HepG2 (cell line): ENCODE data around the gene TTBK1. TPM values are rescaled to one million over a fixed set of nuclear protein-coding genes. Genes with fewer than 3 reads are reported as not detected.

Experiments used
- ATAC-seq: fragments of 200-7000 bp; cut with Tn5 transposase; 3 replicates; pipeline ENCODE4 v1.9.1; 2020; ENCODE audit warnings: mild to moderate bottlenecking, moderate library complexity
- BruUV-seq: library from RNA; stranded (reverse); fragments of 400-500 nt; replicated peaks from 2 replicates; lab custom pipeline; 2021; lab: Mats Ljungman, UMichigan
- CTCF ChIA-PET: fragments of 300-600 bp; formaldehyde crosslinking; extraction: SDS; loops from one replicate; lab custom pipeline; 2021; ENCODE audit warnings: low total read pairs, inconsistent platforms, low intra/inter-chr PET ratio; lab: Yijun Ruan, JAX
- POLR2A ChIA-PET: fragments of 350-600 bp; sonication (Branson Sonifier 250); formaldehyde crosslinking; loops from one replicate; lab custom pipeline; 2020; ENCODE audit warnings: antibody characterized with exemption, inconsistent platforms; lab: Yijun Ruan, JAX
- DNase-seq: peaks from one replicate; pipeline ENCODE4 v3.0.0-alpha.2; 2015; ENCODE audit warnings: low spot score
- FAIRE-seq: peaks from 3 replicates; lab custom pipeline; 2011; peaks lifted over from hg19 to GRCh38; lab: Jason Lieb, UNC
- H2AFZ ChIP-seq: one replicate; pipeline ENCODE4 v1.6.1; 2011; ENCODE audit warnings: low read length, inconsistent platforms
- H3K27ac ChIP-seq: fragments of 300-600 bp; 3 replicates; pipeline ENCODE4 v1.8.0; 2011; ENCODE audit warnings: mixed run types, mild to moderate bottlenecking, mixed read lengths, low read length, inconsistent platforms; ENCODE audit not compliant: insufficient read depth; ENCODE audit errors: extremely low read length
- H3K27me3 ChIP-seq, 2 experiments: fragments of 200-600 bp in 1 of 2; 2 replicates in 1 of 2; 3 replicates in 1 of 2; pipeline versions ENCODE4 v1.6.0 to v1.8.0; 2011; ENCODE audit warnings: low read length in 2 of 2, mild to moderate bottlenecking in 2 of 2, moderate library complexity in 2 of 2, inconsistent platforms in 1 of 2; ENCODE audit not compliant: insufficient read depth in 2 of 2, control insufficient read depth in 1 of 2
- H3K36me3 ChIP-seq, 2 experiments: fragments of 200-600 bp in 1 of 2; replicated peaks in 1 of 2; 2 replicates in 1 of 2; 3 replicates in 1 of 2; pipeline versions ENCODE4 v1.5.1 to v1.8.0; 2011; ENCODE audit warnings: low read length in 2 of 2, inconsistent platforms in 1 of 2; ENCODE audit not compliant: insufficient read depth in 2 of 2, control insufficient read depth in 1 of 2
- H3K4me1 ChIP-seq: 2 replicates; pipeline ENCODE4 v1.5.1; 2012; ENCODE audit warnings: low read length, inconsistent platforms; ENCODE audit not compliant: insufficient read depth
- H3K4me2 ChIP-seq: 2 replicates; pipeline ENCODE4 v1.6.0; 2011; ENCODE audit warnings: low read depth, low read length, inconsistent platforms
- H3K4me3 ChIP-seq, 3 experiments: fragments of 200-600 bp in 1 of 3; sonication (generic), shearing (Covaris generic) in 1 of 3; replicated peaks in 1 of 3; 2 replicates each; pipeline ENCODE4 v1.5.1; 2011 to 2016; ENCODE audit warnings: low read length in 3 of 3, inconsistent platforms in 2 of 3, low read depth in 2 of 3, mild to moderate bottlenecking in 2 of 3, control low read depth in 1 of 3, mixed read lengths in 1 of 3; ENCODE audit not compliant: insufficient read depth in 1 of 3
- H3K79me2 ChIP-seq: one replicate; pipeline ENCODE4 v1.6.1; 2011; ENCODE audit warnings: low read length, inconsistent platforms; ENCODE audit not compliant: insufficient read depth
- H3K9ac ChIP-seq: 2 replicates; pipeline ENCODE4 v1.6.0; 2011; ENCODE audit warnings: mild to moderate bottlenecking, low read depth, low read length, inconsistent platforms; ENCODE audit not compliant: insufficient read depth
- H3K9me3 ChIP-seq: 2 replicates; pipeline ENCODE4 v1.5.1; 2012; ENCODE audit warnings: mild to moderate bottlenecking, low read length
- H4K20me1 ChIP-seq: 2 replicates; pipeline ENCODE4 v1.6.0; 2011; ENCODE audit warnings: inconsistent platforms, mild to moderate bottlenecking, low read length, moderate library complexity; ENCODE audit not compliant: insufficient read depth
- ARHGAP35 ChIP-seq: sonication (generic); formaldehyde crosslinking; IDR thresholded peaks from 2 replicates; pipeline ENCODE4 v1.9.0; 2022; ENCODE audit warnings: mild to moderate bottlenecking, inconsistent platforms, moderate library complexity, missing genetic modification reagents, borderline replicate concordance
- ARID3A ChIP-seq: IDR thresholded peaks from 2 replicates; pipeline ENCODE4 v1.6.1; 2012; ENCODE audit warnings: low read depth, low read length, improper control_type of control experiment
- BCL6 ChIP-seq: IDR thresholded peaks from 2 replicates; pipeline ENCODE4 v1.6.1; 2016; ENCODE audit warnings: missing genetic modification reagents, missing compliant biosample characterization
- HMGA1 ChIP-seq: sonication (generic); formaldehyde crosslinking; conservative IDR thresholded peaks from 2 replicates; pipeline ENCODE4 v1.4.0; 2020; ENCODE audit warnings: missing genetic modification reagents
- HNF4G ChIP-seq, 2 experiments: sonication (generic) in 1 of 2; formaldehyde crosslinking in 1 of 2; IDR thresholded peaks; 2 replicates each; pipeline versions ENCODE4 v1.4.0 to v1.6.1; 2011 to 2020; ENCODE audit warnings: borderline replicate concordance in 2 of 2, low read depth in 2 of 2, mild to moderate bottlenecking in 2 of 2, low read length in 1 of 2, missing genetic modification reagents in 1 of 2, moderate library complexity in 1 of 2
- IKZF1 ChIP-seq: fragments of 450-650 bp; IDR thresholded peaks from 2 replicates; pipeline ENCODE4 v1.7.1; 2016
- MYC ChIP-seq: sonication (generic); formaldehyde crosslinking; IDR thresholded peaks from 2 replicates; pipeline ENCODE4 v1.9.0; 2021; ENCODE audit warnings: missing genetic modification reagents, borderline replicate concordance
- NFYB ChIP-seq: sonication (generic); formaldehyde crosslinking; IDR thresholded peaks from 2 replicates; pipeline ENCODE4 v1.4.0; 2020; ENCODE audit warnings: missing genetic modification reagents
- SRSF4 ChIP-seq: fragments of 200-400 bp; formaldehyde crosslinking; IDR thresholded peaks from one replicate; pipeline ENCODE4 v1.6.1; 2018; ENCODE audit warnings: mild to moderate bottlenecking, low read depth, low read length, moderate library complexity; ENCODE audit not compliant: poor library complexity, severe bottlenecking
- TGIF2 ChIP-seq: IDR thresholded peaks from 2 replicates; pipeline ENCODE4 v1.6.1; 2016; ENCODE audit warnings: control low read depth, missing compliant biosample characterization
- ZBED4 ChIP-seq: sonication (generic); formaldehyde crosslinking; IDR thresholded peaks from 2 replicates; pipeline ENCODE4 v1.4.0; 2020; ENCODE audit warnings: missing genetic modification reagents, borderline replicate concordance
- ZNF143 ChIP-seq: sonication (generic); formaldehyde crosslinking; IDR thresholded peaks from 2 replicates; pipeline ENCODE4 v1.4.0; 2020; ENCODE audit warnings: missing genetic modification reagents
- ZNF431 ChIP-seq: sonication (generic); formaldehyde crosslinking; IDR thresholded peaks from 2 replicates; pipeline ENCODE4 v1.9.0; 2022; ENCODE audit warnings: missing genetic modification reagents, low read depth, mild to moderate bottlenecking, borderline replicate concordance
- ZNF513 ChIP-seq: sonication (generic); formaldehyde crosslinking; conservative IDR thresholded peaks from 2 replicates; pipeline ENCODE4 v1.5.0; 2020; ENCODE audit warnings: missing genetic modification reagents
- ZNF878 ChIP-seq: sonication (generic); formaldehyde crosslinking; IDR thresholded peaks from 2 replicates; pipeline ENCODE4 v1.8.1; 2023; ENCODE audit warnings: mild to moderate bottlenecking, missing genetic modification reagents, moderate library complexity
- WGBS: methylation state at CpG from one replicate; pipeline ENCODE4 v1.1.6; 2017; ENCODE audit warnings: low lambda C conversion rate; 5-methylcytosine and 5-hydroxymethylcytosine counted together
- in situ Hi-C: cut with HindIII; loops from 2 replicates; pipeline ENCODE4 v1.10.0; 2017; ENCODE audit warnings: low pct_unique_long_range_greater_than_20kb; ENCODE audit not compliant: extremely low pct_ligation_motif_present
- intact Hi-C: fragments of 100-400 bp; cut with micrococcal nuclease; formaldehyde crosslinking; loops from one replicate; pipeline ENCODE4 v1.10.0; 2022; ENCODE audit not compliant: unreplicated experiment
- polyA plus RNA-seq, 8 experiments: library from polyadenylated mRNA; depleted of rRNA in 3 of 8; stranded (reverse) in 7 of 8; unstranded in 1 of 8; fragments of >200 nt; fragmentation: Illumina TruSeq in 4 of 8; extraction: Trizol in 4 of 8; gene quantifications; 2 replicates each; pipeline versions ENCODE4 v1.2.1 to v1.2.3, GENCODE V29; 2011 to 2016; ENCODE audit warnings: low read depth in 4 of 8, missing spikeins in 1 of 8, mixed read lengths in 1 of 8; ENCODE audit not compliant: insufficient read depth in 1 of 8
- total RNA-seq, 5 experiments: library from RNA; depleted of rRNA; stranded (reverse); fragments of >200 nt; fragmentation: Illumina TruSeq; extraction: Trizol; gene quantifications; 2 replicates each; pipeline ENCODE4 v1.2.3, GENCODE V29; 2016; ENCODE audit warnings: low read depth in 1 of 5

The TTBK1 gene
- total and polyA plus RNA-seq, 2 of the 13 experiments (the other 11 are each of a cell fraction or from before 2014, with no cell fraction given): 0.24 to 0.33 TPM

- Histone ChIP-seq H3K4me2 (no peak overlapping the region), H3K9me3 (no peaks in the 10 kb centered on the region), H3K36me3 (no peaks in the 10 kb centered on the region), H3K79me2 (no peaks in the 10 kb centered on the region), H4K20me1 (no peaks in the 10 kb centered on the region), H3K27me3 (no peaks in the 10 kb centered on the region), H3K27ac (peak overlapping the region; percentile 96), H3K9ac (no peak overlapping the region), H2AFZ (no peak overlapping the region), H3K4me3 (no peak overlapping the region), H3K4me1 (peaks cover 96% of the 10 kb centered on the region)
- in situ Hi-C loops (no loop called here), intact Hi-C loops (no loop called here)
- FAIRE-seq (no peak), ATAC-seq (no peak), DNase-seq (no peak)
- no TSS peak for BruUV-seq
- ChIA-PET POLR2A (interaction anchor here (1.2 to 8.3 kb wide), 2 partner anchors 21 to 46 kb away, joined by 3 to 314 read pairs; no protein-coding TSS in a partner anchor), CTCF (no interaction called here)
- WGBS: 96% methylated on average over 6 of the region's 6 CpGs
- TF ChIP-seq ZNF431 (CRISPR knock-in tag) (no peak), HMGA1 (CRISPR knock-in tag) (no peak), ZBED4 (CRISPR knock-in tag) (no peak), BCL6 (CRISPR knock-in tag) (no peak), TGIF2 (CRISPR knock-in tag) (no peak), IKZF1 (no peak), HNF4G (IDR thresholded peaks at IDR 0.05; ENCODE audit: borderline replicate concordance, low read depth, low read length) (no peak), HNF4G (CRISPR knock-in tag; IDR thresholded peaks at IDR 0.05; ENCODE audit: borderline replicate concordance, low read depth) (0 out of 2 replicates have a peak, but pooled peaks have one; percentile 31), ARHGAP35 (CRISPR knock-in tag) (0 out of 2 replicates have a peak, but pooled peaks have one; percentile 56), ZNF513 (CRISPR knock-in tag) (no peak), NFYB (no peak), ARID3A (no peak), ZNF878 (no peak), SRSF4 (no peak), MYC (no peak), ZNF143 (CRISPR knock-in tag) (no peak)
These were observed 49.1 kb downstream of the TTBK1 start for GRCh38 chr6:43292341-43292740.
